SK-N-DZ (cell line): ENCODE measurements around the gene SLC35F6. TPM values are rescaled to one million over a fixed set of nuclear protein-coding genes. Genes with fewer than 3 reads are reported as not detected.

ENCODE experiments used
- DNase-seq: peaks from one replicate; pipeline ENCODE4 v3.0.0-alpha.2; 2015; ENCODE audit warnings: low spot score
- polyA plus RNA-seq, 2 experiments: library from polyadenylated mRNA; depleted of rRNA; stranded (reverse); fragments of >200 nt; gene quantifications; 2 replicates each; pipeline ENCODE4 v1.2.3, GENCODE V29; 2014

SLC35F6 gene, protein sequence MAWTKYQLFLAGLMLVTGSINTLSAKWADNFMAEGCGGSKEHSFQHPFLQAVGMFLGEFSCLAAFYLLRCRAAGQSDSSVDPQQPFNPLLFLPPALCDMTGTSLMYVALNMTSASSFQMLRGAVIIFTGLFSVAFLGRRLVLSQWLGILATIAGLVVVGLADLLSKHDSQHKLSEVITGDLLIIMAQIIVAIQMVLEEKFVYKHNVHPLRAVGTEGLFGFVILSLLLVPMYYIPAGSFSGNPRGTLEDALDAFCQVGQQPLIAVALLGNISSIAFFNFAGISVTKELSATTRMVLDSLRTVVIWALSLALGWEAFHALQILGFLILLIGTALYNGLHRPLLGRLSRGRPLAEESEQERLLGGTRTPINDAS
- polyA plus RNA-seq (2014; cell fraction: cytosol; rRNA removed), result 9.6 and 14.2 TPM in 2 replicates
- 5.0 and 5.2 TPM in 2 replicates for polyA plus RNA-seq (2014; cell fraction: nucleus; rRNA removed)

- peak; percentile 71 for DNase-seq
Observed at GRCh38 chr2:26764078-26764887, at the start of gene SLC35F6. TSS of gene SLC35F6 (plus strand) at chr2:26764284. CDS start at chr2:26764350, 66 bp downstream.

- DNase-seq, result no peak
Observed at GRCh38 chr2:26715528-26716270, 48.4 kb upstream of the SLC35F6 start.

- DNase-seq, result no peak
Observed at GRCh38 chr2:26716340-26716739, 47.7 kb upstream of the SLC35F6 start.

DNA sequence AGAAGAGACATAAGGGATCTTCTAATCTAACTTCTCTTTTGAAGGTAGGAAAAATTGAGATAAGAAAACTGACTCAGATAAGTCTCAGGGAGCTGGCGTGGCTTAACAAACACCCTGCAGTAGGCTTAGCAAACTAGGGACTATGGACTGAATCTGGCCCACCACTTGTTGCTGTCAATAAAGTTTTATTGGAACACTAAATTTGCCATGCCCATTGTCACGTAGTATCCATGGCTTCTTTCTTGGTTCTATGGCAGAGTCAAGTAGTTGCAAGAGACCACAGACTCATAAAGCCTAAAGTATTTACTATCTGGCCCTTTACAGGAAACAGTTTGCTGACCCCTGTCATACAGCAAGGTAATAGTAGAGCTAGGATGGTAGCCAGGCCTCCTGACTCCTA lies 47.3 kb upstream of the SLC35F6 start:
- DNase-seq, result no peak

GRCh38 chr2:26717362-26717761 lies 46.7 kb upstream of the SLC35F6 start:
- no peak for DNase-seq

- DNase-seq, result no peak
Observed at GRCh38 chr2:26718949-26719686, 45.0 kb upstream of the SLC35F6 start.

DNA sequence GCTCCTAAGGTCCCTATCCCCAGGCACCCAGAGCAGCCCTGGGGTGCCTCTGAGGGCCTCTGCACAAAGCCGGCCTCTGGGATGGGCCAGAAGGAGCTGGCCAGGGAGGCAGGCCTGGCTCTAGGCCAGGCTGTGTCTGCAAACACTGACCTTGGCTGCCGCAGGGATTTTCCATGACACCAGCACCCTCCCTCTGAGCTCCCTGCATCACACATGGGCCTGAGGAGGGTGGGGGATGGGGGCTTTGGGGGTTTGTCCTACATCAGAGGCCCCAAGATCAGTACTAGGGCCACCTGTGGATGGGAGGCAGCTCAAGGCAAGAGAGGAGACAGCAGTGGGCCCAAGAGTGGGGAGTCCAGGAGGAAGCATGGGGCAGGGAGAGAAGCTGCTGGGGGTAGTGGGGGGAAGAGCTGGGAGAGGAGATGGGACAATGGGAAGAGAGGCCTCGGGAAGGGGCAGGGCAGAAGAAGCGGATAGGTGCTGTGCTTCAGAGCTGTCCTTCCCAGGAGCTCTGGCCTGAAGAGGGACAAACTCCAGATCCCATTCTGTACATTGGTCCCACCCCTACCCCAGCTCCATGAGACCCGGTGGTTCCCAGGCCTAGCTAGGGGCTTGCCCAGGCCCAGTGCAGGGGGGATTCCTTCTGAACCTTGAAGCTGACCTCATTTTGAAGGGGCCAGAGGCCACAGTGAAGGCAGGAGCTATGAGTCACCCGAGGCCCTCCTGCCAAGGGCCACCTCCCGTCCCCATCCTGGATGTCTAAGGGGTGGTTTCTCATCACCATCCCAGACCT lies 43.6 kb upstream of the SLC35F6 start:
- DNase-seq, result no peak

DNA sequence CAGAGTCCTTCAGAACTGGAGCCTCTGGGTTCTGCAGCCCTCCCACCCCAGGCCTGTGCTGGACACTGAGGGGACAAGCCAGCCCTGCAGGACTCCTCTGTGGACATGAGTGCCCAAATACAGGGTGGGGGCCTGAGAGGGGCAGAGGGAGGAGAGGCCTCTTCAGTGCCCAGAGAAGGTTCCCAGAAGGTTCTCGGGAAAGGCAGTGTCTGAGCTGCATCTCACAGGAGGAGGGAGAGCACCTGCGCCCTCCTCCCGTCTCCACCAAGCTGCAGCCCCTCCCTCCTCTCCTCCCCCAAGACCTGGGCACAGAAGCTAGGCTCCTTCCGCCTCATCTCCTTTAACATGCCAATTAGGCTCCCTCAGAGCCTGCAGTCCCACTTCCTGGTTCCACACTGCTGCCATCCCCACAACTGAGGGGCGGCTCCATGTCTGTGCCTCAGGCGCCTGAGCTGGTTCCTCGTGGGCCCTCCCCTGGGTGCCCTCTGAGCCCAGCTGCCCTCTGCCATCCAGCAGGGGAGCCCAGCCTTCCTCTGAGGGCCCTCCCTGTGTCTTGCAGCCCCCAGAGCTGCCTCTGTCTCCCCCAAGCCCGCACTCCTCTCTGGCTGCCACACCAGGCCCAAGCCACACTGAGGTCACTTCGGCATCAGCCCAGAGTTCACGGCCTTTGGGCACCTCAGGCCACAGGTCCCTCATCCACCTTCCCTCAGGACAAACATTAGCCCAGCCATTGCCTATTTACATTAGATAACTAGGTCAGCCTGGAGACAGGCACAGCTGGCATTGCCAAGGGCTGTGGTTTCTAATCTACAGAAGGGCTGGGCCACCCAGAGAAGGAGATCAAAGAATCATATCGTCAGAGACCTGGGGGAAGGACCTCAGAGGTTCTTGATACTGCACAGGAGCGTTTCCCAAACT lies 42.7 kb upstream of the SLC35F6 start:
- no peak for DNase-seq

DNA sequence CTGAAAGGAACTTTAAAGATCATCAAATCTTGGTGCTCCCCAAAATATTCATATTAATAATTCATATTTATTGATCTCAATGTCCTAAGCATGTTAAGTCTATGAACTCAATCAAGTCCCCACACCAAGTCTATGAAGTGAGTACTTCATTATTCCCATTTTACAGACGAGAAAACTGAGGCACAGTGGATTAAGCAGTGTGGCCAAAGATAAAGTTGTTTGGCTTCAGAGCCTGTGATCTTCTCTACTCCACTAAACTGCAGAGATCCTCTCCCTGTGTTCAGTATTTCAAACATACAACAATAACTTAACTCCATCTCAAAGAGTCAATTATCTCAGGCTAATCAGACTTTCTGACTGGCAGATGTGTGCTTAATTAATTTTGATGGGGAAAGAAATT lies 41.8 kb upstream of the SLC35F6 start:
- no peak for DNase-seq

GRCh38 chr2:26722911-26723310 lies 41.2 kb upstream of the SLC35F6 start:
- no peak for DNase-seq

DNA sequence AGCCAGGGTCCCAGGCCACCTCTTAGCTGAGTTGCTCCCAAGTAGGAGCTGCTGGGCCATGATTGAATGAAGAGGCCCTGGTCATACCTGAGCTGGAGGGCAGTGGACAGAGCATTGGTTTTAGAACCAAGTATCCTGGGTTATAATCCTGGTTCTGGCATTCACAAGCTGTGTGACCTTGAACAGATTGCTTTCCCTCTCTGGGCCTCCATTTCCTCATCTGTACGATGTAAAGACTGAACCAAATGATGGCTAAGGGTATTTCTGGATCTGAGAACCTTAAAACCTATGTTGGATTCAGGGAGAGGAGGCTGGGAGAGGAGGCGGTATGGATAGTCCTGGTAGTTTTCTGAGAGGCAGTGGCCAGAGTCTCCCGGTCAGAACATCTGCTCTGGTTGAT lies 40.6 kb upstream of the SLC35F6 start:
- DNase-seq, result no peak

DNA sequence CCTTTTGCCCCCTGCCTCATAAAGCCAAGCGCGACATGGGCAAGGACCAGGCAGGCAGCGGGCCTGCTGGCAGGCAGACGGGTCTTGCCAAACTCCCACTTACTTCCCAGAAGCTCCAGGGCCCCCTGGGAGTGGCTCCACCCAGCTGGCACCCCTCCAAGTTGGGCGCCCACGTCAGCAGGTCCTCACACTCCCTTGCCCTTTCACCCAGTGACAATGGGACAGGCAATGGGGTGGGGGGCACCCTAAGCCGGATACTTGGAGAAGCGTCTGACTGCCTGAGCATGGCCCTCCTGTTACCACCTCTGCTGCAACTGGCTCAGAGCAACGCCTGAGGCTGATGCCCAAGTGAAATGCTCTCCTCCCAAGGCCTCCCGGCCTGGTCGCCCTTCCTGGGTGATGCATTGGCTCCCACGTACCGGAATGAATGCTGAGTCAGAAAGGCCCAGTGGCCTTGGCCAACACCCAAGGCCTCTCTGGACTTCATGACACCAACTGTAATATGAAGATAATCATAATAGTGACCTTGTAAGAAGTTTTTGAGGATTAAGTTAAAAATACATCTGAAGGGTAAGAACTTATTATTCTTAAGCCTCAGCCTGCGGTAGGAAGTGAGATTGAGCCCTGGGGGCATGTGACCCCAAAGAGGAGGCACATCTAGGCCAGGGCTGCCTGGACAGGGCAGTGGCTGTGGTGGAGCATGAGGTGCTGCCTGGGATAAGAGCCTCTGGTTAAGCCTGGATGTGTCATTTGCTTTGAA lies 39.9 kb upstream of the SLC35F6 start:
- no peak for DNase-seq

DNA sequence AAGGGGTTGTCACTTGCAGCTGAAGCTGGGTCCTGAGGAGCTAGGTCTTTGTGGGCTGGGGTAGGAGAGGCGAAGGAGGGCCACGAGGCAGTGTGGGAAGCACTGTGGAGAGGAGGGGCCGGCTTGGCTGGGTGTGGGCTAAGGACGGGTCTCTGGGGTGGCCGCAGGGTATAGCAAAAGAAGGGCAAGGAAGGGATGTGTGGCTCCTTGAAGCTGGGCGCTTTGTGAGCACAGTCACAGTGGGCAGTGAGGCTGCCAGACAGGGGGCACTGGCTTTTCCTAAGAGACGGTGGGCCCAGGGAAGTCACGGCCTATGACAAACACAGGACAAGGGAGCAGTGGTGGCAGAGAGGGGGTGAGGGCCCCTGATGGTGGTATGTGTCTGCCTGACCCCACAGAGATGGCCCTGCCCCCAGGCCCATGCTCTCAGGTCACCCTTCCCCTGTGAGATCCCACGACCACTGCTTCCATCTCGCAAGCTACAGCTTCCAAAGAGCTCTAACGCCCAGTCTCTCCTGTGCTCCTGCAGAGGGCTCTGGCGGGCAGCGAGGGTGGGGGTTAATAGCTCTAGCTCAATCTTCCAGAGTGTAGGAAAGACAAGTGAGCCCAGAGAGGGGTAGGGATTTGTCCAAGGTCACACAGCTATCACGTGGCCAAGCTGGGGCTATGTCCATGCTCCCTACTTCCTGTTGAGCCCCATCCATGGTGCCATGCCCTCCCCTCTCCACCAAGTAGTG lies 39.1 kb upstream of the SLC35F6 start:
- DNase-seq, result no peak

- DNase-seq, result no peak
Observed at GRCh38 chr2:26725521-26725820, 38.6 kb upstream of the SLC35F6 start.

- no peak for DNase-seq
Observed at GRCh38 chr2:26726228-26726627, 37.9 kb upstream of the SLC35F6 start.

DNA sequence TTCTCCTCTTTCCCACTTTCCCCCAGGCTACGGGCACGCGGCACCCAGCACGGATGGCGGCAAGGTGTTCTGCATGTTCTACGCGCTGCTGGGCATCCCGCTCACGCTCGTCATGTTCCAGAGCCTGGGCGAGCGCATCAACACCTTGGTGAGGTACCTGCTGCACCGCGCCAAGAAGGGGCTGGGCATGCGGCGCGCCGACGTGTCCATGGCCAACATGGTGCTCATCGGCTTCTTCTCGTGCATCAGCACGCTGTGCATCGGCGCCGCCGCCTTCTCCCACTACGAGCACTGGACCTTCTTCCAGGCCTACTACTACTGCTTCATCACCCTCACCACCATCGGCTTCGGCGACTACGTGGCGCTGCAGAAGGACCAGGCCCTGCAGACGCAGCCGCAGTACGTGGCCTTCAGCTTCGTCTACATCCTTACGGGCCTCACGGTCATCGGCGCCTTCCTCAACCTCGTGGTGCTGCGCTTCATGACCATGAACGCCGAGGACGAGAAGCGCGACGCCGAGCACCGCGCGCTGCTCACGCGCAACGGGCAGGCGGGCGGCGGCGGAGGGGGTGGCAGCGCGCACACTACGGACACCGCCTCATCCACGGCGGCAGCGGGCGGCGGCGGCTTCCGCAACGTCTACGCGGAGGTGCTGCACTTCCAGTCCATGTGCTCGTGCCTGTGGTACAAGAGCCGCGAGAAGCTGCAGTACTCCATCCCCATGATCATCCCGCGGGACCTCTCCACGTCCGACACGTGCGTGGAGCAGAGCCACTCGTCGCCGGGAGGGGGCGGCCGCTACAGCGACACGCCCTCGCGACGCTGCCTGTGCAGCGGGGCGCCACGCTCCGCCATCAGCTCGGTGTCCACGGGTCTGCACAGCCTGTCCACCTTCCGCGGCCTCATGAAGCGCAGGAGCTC lies 36.2 kb upstream of the SLC35F6 start:
- DNase-seq, result no peak

DNA sequence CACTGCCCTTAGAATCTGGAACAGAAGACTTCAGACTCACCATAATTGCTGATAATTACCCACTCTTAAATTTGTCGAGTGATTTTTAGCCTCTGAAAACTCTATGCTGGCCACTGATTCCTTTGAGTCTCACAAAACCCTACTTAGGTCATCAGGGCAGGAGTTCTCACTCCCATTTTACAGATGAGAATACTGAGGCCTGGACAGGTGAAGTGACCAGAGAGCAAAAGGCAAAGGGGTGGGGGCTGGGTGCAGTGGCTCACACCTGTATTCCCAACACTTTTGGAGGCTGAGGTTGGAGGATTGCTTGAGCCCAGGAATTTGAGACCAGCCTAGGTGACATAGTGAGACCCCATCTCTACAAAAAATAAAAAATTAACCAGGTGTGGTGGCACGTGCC lies 34.8 kb upstream of the SLC35F6 start:
- no peak for DNase-seq
